Suprapubic skin (tissue), 4 donors: ENCODE data around the gene TMCC1. TPM values are rescaled to one million over a fixed set of nuclear protein-coding genes. Genes with fewer than 3 reads are reported as not detected.

Source experiments
- DNase-seq, 2 donors: peaks; one replicate each; pipeline ENCODE4 v3.0.0-alpha.2; 2019; ENCODE audit warnings: low spot score in 2 of 2
- H3K27ac ChIP-seq: fragments of 200-600 bp; sonication (generic); one replicate; pipeline ENCODE4 v1.5.1; 2019
- H3K27me3 ChIP-seq: fragments of 200-600 bp; sonication (generic); one replicate; pipeline ENCODE4 v1.5.1; 2019
- H3K36me3 ChIP-seq: fragments of 200-600 bp; sonication (generic); one replicate; pipeline ENCODE4 v1.5.1; 2019
- H3K4me1 ChIP-seq: fragments of 200-600 bp; sonication (generic); one replicate; pipeline ENCODE4 v1.5.1; 2019
- H3K4me3 ChIP-seq: fragments of 200-600 bp; sonication (generic); one replicate; pipeline ENCODE4 v1.5.1; 2019; ENCODE audit warnings: mild to moderate bottlenecking
- H3K9me3 ChIP-seq: fragments of 200-600 bp; sonication (generic); one replicate; pipeline ENCODE4 v1.5.1; 2019
- EP300 ChIP-seq: sonication (generic); formaldehyde crosslinking; IDR thresholded peaks from one replicate; pipeline ENCODE4 v1.6.1; 2017; ENCODE audit warnings: antibody characterized with exemption
- POLR2A ChIP-seq, 2 donors: fragments of 450-650 bp; IDR thresholded peaks; one replicate each; pipeline ENCODE4 v1.6.1; 2017; ENCODE audit warnings: antibody characterized with exemption in 2 of 2, mild to moderate bottlenecking in 2 of 2, moderate library complexity in 2 of 2
- POLR2AphosphoS5 ChIP-seq, 3 donors: sonication (generic); formaldehyde crosslinking; IDR thresholded peaks; one replicate each; pipeline ENCODE4 v1.6.1; 2017; ENCODE audit warnings: antibody characterized with exemption in 3 of 3
- WGBS: methylation state at CpG from one replicate; pipeline ENCODE4 v1.1.5; 2018; 5-methylcytosine and 5-hydroxymethylcytosine counted together
- total RNA-seq, 4 donors: library from RNA; depleted of rRNA; stranded (reverse); fragments of >200 nt; gene quantifications; one replicate each; pipeline ENCODE4 v1.1.0, GENCODE V29; 2016
- TF ChIP-seq, protein P1 (sequence below), 2 donors: fragments of 200-600 bp in 1 of 2; fragments of 450-650 bp in 1 of 2; sonication (generic) in 1 of 2; IDR thresholded peaks; one replicate each; pipeline ENCODE4 v1.5.1; 2016 to 2019; ENCODE audit warnings: antibody characterized with exemption in 2 of 2, mild to moderate bottlenecking in 1 of 2, moderate library complexity in 1 of 2

The TMCC1 gene
- total RNA-seq, 4 donors from 2014 or later, result 14.6 to 26.4 (median 22.4) TPM

DNA sequence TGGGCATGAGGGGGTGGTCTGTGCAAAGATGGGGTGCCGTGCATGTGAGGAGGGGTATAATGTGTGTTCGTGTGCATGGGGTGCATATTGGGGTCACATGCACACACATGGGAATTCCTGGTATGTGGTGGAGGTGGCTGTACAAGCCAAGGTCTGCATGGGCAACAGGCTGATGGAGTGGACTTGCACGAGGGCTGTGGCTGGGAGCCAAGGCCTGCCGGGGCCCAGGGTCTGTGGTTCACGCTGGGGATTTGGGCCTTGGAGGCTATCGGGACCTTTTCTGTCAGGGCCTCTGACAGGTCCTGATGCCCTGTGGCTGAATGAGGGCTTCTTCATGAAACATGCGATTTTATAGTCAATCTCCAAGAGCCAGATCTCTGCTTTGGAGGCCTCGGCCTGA lies 277.2 kb downstream of the TMCC1 start:
- no peaks in the 10 kb centered on the region for H3K9me3 ChIP-seq
- H3K4me3 ChIP-seq, result no peak overlapping the region
- TF ChIP-seq POLR2AphosphoS5 (IDR thresholded peaks at IDR 0.05) (no peak), EP300 (no peak), POLR2A (IDR thresholded peaks at IDR 0.05) (no peak)
- TF ChIP-seq, protein P1, sequence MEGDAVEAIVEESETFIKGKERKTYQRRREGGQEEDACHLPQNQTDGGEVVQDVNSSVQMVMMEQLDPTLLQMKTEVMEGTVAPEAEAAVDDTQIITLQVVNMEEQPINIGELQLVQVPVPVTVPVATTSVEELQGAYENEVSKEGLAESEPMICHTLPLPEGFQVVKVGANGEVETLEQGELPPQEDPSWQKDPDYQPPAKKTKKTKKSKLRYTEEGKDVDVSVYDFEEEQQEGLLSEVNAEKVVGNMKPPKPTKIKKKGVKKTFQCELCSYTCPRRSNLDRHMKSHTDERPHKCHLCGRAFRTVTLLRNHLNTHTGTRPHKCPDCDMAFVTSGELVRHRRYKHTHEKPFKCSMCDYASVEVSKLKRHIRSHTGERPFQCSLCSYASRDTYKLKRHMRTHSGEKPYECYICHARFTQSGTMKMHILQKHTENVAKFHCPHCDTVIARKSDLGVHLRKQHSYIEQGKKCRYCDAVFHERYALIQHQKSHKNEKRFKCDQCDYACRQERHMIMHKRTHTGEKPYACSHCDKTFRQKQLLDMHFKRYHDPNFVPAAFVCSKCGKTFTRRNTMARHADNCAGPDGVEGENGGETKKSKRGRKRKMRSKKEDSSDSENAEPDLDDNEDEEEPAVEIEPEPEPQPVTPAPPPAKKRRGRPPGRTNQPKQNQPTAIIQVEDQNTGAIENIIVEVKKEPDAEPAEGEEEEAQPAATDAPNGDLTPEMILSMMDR (IDR thresholded peaks at IDR 0.05), result no peak
- H3K4me1 ChIP-seq, result peaks cover 75% of the 10 kb centered on the region
- WGBS, result 61% methylated on average over 8 of the region's 8 CpGs
- H3K27me3 ChIP-seq, result no peaks in the 10 kb centered on the region
- no peaks in the 10 kb centered on the region for H3K36me3 ChIP-seq
- DNase-seq, result peak in 1 of 2 donors; percentile 77
- H3K27ac ChIP-seq, result peak overlapping the region; percentile 80

DNA sequence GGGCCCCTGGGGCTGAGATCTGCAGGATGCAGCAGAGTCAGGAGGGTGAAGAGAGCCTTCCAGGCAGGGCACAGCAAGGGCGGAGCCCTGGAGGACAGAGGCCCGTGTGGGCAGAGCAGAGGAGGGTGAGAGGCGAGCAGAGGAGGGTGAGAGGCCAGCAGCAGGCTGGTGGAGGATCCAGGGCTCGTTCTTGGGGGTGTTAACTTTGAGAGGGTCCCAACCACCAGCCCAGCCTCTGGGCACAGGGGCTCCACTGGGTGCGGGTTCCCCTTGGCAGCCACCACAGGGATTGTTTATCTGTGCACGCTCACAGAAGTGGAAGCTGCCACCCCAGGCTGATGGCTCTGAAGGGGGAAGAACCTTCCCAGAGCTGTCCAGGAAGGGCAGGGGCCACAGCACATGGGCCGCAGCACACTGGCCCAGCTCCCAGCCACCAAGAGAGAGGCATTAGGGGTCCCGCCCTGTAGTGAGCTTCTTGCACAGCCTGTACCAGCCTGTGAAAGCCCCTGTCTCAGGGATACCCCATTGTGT lies 277.7 kb downstream of the TMCC1 start:
- peak in 1 of 2 donors; percentile 60 for DNase-seq
- Histone ChIP-seq H3K27ac (peak overlapping the region; percentile 80), H3K36me3 (no peaks in the 10 kb centered on the region), H3K4me3 (no peak overlapping the region), H3K9me3 (no peaks in the 10 kb centered on the region), H3K27me3 (no peaks in the 10 kb centered on the region), H3K4me1 (peaks cover 78% of the 10 kb centered on the region)
- TF ChIP-seq POLR2AphosphoS5 (IDR thresholded peaks at IDR 0.05), result no peak
- no peak for TF ChIP-seq POLR2A (IDR thresholded peaks at IDR 0.05)
- WGBS, result 34% methylated on average over 5 of the region's 8 CpGs

DNA sequence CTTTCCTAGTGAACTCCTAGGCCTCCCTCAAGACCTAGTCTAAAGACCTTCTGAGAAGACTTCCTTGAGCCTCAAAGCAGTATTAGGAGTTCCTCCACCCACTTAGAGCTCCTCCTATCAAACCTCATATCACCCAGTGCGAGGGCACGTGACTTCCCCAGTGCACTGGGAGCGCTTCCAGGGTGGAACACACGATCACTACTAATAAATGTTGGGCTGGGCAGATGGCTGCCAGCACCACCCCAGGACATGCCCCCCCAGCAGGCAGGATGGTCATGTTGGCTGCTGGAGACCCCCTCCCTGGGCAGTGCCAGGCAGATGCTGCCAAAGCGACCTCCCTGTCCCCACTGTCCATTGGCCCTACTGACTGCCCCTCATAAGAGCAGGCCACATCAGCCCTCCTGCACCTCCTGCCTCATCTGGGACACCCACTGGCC lies 278.6 kb downstream of the TMCC1 start:
- Histone ChIP-seq H3K36me3 (no peaks in the 10 kb centered on the region), H3K4me3 (no peak overlapping the region), H3K4me1 (peaks cover 78% of the 10 kb centered on the region), H3K27me3 (no peaks in the 10 kb centered on the region), H3K27ac (peak overlapping the region; percentile 80), H3K9me3 (no peaks in the 10 kb centered on the region)
- WGBS, result 36% methylated on average over 5 of the region's 5 CpGs
- TF ChIP-seq POLR2A (IDR thresholded peaks at IDR 0.05) (no peak), POLR2AphosphoS5 (IDR thresholded peaks at IDR 0.05) (no peak)
- DNase-seq, result peak in 1 of 2 donors; percentile 82

DNA sequence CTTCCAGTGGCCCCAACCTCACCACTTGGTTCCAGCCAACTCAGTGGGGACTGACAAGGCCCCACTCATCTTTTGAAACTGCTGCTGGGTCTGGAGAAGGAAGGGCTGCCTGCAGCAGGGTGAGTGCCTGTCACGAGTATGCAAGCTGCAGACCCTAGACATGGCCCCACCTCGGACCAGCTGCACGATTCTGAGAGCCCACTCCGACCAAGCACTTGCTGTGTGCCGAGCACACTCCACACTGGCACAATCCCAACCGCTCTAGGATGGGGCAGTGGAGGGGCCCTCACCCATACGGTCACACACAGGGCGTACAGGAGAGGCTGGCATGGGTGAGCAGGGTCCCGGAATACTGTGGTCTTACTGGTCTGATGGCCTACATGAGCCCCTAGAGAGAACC lies 279.1 kb downstream of the TMCC1 start:
- Histone ChIP-seq H3K4me3 (no peak overlapping the region), H3K4me1 (peaks cover 73% of the 10 kb centered on the region), H3K36me3 (no peaks in the 10 kb centered on the region), H3K9me3 (no peaks in the 10 kb centered on the region), H3K27ac (peak overlapping the region; percentile 7), H3K27me3 (no peaks in the 10 kb centered on the region)
- no peak for DNase-seq
- no peak for TF ChIP-seq POLR2A (IDR thresholded peaks at IDR 0.05)
- TF ChIP-seq, protein P1 (IDR thresholded peaks at IDR 0.05), result no peak
- no peak for TF ChIP-seq EP300
- TF ChIP-seq POLR2AphosphoS5 (IDR thresholded peaks at IDR 0.05), result no peak
- 93% methylated on average over 7 of the region's 9 CpGs for WGBS

DNA sequence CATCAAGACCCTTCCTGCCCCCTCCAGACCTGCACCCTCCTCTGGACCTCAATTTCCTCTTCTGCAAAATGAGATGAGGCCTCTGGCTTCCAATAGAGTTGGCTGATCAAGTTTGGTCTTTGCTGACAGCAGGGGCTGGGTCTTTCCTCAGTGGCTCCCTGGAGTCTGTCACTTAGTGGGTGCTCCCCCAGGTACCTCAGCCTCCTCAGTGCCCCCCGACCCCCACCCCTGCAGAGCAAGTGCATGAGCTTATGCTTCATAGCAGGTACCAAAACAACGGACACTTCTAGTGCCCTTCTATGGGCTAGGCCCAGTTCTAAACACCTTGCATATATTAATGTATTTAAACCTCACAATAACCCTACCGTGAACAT lies 280.2 kb downstream of the TMCC1 start:
- H3K27me3 ChIP-seq, result no peaks in the 10 kb centered on the region
- TF ChIP-seq POLR2A (IDR thresholded peaks at IDR 0.05), result no peak
- TF ChIP-seq EP300, result no peak
- TF ChIP-seq, protein P1 (IDR thresholded peaks at IDR 0.05), result no peak
- no peak for TF ChIP-seq POLR2AphosphoS5 (IDR thresholded peaks at IDR 0.05)
- no peak overlapping the region for H3K4me3 ChIP-seq
- H3K4me1 ChIP-seq, result peaks cover 75% of the 10 kb centered on the region
- no peaks in the 10 kb centered on the region for H3K9me3 ChIP-seq
- no peaks in the 10 kb centered on the region for H3K36me3 ChIP-seq
- DNase-seq, result no peak
- H3K27ac ChIP-seq, result no peak overlapping the region
- WGBS, result 76% methylated on average over 3 of the region's 3 CpGs

DNA sequence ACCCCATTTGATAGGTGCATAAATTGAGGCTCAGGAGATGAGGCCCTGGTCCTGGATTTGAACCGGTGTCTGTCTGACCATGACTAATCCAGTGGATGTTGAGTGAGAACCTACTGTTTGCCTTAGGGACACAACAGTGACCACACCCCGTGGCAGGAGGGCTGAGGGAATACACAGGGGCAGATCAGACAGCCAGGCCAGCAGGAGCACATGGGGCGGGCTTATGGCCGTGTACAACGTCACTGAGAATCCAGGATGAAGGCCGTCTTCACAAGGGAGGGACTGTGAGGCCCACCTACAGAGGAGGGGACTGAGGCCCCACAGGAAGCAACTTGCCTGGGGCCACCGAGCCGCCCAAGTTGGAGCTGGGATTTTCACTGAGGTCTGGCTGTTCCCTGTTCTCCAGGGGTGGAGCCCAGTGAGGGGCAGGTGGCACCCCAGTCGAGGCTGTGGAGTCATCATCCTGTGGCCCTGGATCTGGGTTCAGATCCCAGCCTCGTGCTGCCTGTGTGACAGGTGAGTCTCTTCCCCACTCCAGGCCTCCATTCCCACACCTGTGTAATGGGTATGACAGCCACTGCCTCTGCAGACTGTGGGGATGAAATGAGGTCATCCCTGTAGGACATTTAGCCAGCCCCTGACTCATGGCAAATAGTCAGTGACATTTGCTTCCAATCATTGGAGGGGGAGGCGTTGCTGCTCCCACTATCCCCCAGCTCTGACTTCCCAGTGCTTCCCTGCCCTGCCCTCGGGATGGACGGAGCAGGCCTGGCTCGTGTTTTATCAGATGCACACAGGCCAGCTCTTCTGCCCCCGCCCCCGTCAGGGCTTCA lies 280.8 kb downstream of the TMCC1 start:
- no peak for DNase-seq
- Histone ChIP-seq H3K27ac (peak overlapping the region; percentile 68), H3K36me3 (no peaks in the 10 kb centered on the region), H3K9me3 (no peaks in the 10 kb centered on the region), H3K27me3 (no peaks in the 10 kb centered on the region), H3K4me3 (no peak overlapping the region), H3K4me1 (peaks cover 76% of the 10 kb centered on the region)
- WGBS, result 62% methylated on average over 11 of the region's 16 CpGs
- TF ChIP-seq EP300, result no peak
